ENCODE data around the gene RELL2.

RELL2 gene

GRCh38 chr5:141649056-141649688 is 12.4 kb downstream of the RELL2 start:
- POLR2A ChIA-PET, result no interaction called here
- CTCF ChIA-PET, result interaction anchor here (0.9 to 26.1 kb wide), 6 partner anchors 11 to 312 kb away, joined by 3 to 442 read pairs (median 5); partner anchors contain the start of genes DIAPH1, HDAC3 and RELL2
- TF ChIP-seq, protein P1, sequence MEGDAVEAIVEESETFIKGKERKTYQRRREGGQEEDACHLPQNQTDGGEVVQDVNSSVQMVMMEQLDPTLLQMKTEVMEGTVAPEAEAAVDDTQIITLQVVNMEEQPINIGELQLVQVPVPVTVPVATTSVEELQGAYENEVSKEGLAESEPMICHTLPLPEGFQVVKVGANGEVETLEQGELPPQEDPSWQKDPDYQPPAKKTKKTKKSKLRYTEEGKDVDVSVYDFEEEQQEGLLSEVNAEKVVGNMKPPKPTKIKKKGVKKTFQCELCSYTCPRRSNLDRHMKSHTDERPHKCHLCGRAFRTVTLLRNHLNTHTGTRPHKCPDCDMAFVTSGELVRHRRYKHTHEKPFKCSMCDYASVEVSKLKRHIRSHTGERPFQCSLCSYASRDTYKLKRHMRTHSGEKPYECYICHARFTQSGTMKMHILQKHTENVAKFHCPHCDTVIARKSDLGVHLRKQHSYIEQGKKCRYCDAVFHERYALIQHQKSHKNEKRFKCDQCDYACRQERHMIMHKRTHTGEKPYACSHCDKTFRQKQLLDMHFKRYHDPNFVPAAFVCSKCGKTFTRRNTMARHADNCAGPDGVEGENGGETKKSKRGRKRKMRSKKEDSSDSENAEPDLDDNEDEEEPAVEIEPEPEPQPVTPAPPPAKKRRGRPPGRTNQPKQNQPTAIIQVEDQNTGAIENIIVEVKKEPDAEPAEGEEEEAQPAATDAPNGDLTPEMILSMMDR (IDR thresholded peaks at IDR 0.05; ENCODE audit: control extremely low read depth, extremely low read depth, low read depth, missing control alignments), result no peak
- DNase-seq (ENCODE audit: extremely low spot score), result no peak

- TF ChIP-seq, protein P1 (IDR thresholded peaks at IDR 0.05; ENCODE audit: control extremely low read depth, extremely low read depth, low read depth, missing control alignments), result no peak
- ChIA-PET CTCF (interaction anchor here (1.0 to 26.1 kb wide), 6 partner anchors 7 to 311 kb away, joined by 3 to 442 read pairs (median 12); partner anchors contain the start of genes DIAPH1, HDAC3 and RELL2), POLR2A (no interaction called here)
- no peak for DNase-seq (ENCODE audit: extremely low spot score)
Observed at GRCh38 chr5:141649972-141650371, 13.2 kb downstream of the RELL2 start.

GRCh38 chr5:141650851-141651727 is 14.3 kb downstream of the RELL2 start, which contains the start of gene FCHSD1:
Gene FCHSD1 (minus strand): TSS chr5:141651418. CDS start chr5:141651368, 50 bp downstream.
- DNase-seq (ENCODE audit: extremely low spot score), result peak; percentile 99
- POLR2A ChIA-PET, result interaction anchor here (0.6 to 1.1 kb wide), 2 partner anchors 14 to 228 kb away, joined by 4 to 10 read pairs; partner anchors contain the start of genes HDAC3 and RELL2
- CTCF ChIA-PET, result interaction anchor here (0.7 to 2.6 kb wide), 12 partner anchors 8 to 318 kb away, joined by 3 to 16 read pairs (median 4); partner anchors contain the start of genes DIAPH1, HDAC3, RELL2 and RNF14
- TF ChIP-seq, protein P1 (IDR thresholded peaks at IDR 0.05; ENCODE audit: control extremely low read depth, extremely low read depth, low read depth, missing control alignments), result no peak

DNA sequence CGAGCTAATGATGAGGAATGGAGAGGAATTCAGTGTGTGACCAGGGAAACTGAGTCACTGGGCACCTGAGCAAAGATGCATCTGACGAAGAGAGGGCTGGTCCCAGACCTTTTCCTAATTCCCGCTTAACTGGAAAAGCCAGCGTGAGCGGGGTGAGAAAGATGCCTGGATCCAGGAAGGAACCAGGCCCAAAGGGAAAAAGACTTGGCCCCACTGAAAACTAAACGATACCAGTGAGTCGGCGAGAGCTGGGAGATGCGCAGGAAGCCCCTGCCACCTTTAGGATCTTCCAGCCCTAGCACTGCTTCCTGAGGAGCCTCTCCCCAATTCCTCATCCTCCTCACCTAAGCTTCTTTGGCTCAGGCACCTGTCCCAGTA is 14.9 kb downstream of the RELL2 start:
- CTCF ChIA-PET, result interaction anchor here (1.2 to 2.6 kb wide), 8 partner anchors 9 to 317 kb away, joined by 3 to 16 read pairs (median 8); partner anchors contain the start of genes DIAPH1, HDAC3, RELL2 and RNF14
- TF ChIP-seq, protein P1 (IDR thresholded peaks at IDR 0.05; ENCODE audit: control extremely low read depth, extremely low read depth, low read depth, missing control alignments), result no peak
- POLR2A ChIA-PET, result interaction anchor here (0.6 to 1.1 kb wide), 2 partner anchors 15 to 228 kb away, joined by 4 to 10 read pairs; partner anchors contain the start of genes HDAC3 and RELL2
- no peak for DNase-seq (ENCODE audit: extremely low spot score)

DNA sequence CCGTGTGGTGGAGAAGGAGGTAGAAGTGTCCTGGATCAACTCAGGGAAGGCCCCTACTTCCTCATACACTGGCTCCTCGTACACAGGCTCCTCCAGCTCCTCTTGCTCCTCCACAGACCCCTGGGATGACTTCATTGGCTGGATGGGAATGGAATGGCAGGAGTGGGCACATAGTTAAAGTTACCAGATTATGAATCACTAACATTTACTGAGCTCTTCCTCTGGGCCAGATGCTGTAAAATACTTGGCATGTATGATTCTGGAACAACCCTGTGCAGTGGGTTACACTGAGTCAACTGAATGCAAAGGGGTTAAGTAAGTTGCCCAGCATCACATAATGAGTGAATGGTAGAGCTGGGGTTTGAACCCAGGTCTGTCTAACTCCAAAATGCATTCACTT is 17.5 kb downstream of the RELL2 start:
- CTCF ChIA-PET, result interaction anchor here (0.6 to 2.0 kb wide), 7 partner anchors 9 to 361 kb away, joined by 3 to 11 read pairs (median 4); partner anchors contain the start of genes HDAC3 and RELL2
- no peak for DNase-seq (ENCODE audit: extremely low spot score)
- TF ChIP-seq, protein P1 (IDR thresholded peaks at IDR 0.05; ENCODE audit: control extremely low read depth, extremely low read depth, low read depth, missing control alignments), result no peak
- POLR2A ChIA-PET, result no interaction called here

DNA sequence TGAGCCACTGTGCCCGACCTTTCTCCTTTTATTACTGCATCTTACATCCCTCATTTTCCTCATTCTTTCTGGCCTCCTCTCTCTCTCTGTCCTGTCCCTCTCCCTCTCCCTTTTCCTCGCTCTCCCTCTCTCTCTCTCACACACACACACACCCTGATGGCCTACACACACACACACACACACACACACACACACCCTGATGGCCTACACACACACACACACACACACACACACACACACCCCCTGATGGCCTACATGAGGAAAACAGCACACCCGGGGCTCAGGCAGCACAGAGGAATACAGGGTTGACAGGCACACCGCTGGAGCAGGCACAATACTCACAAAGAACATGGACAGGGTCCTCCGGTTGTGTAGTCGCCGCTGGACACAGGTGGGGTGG is 18.2 kb downstream of the RELL2 start:
- TF ChIP-seq, protein P1 (IDR thresholded peaks at IDR 0.05; ENCODE audit: control extremely low read depth, extremely low read depth, low read depth, missing control alignments), result no peak

More for the DNA sequence above, 18.2 kb downstream of the RELL2 start:
- ChIA-PET POLR2A (no interaction called here), CTCF (interaction anchor here (0.8 to 1.6 kb wide), 3 partner anchors 13 to 63 kb away, joined by 3 to 9 read pairs (median 5); partner anchors contain the start of genes HDAC3 and RELL2)
- no peak for DNase-seq (ENCODE audit: extremely low spot score)
